UCSD-AML1 (cell line): Measurements from ENCODE around the gene HPCAL1.

ENCODE experiments used
- DNase-seq: peaks from one replicate; lab custom pipeline; 2025; ENCODE audit not compliant: unreplicated experiment; lab: John Stamatoyannopoulos, UW

HPCAL1 gene

GRCh38 chr2:10402653-10403215, 100.0 kb downstream of the HPCAL1 start:
- no peak for DNase-seq

GRCh38 chr2:10404324-10405143, 101.8 kb downstream of the HPCAL1 start:
- DNase-seq = no peak

GRCh38 chr2:10405448-10405847, 102.7 kb downstream of the HPCAL1 start:
- no peak for DNase-seq

GRCh38 chr2:10406016-10406415, 103.3 kb downstream of the HPCAL1 start:
- no peak for DNase-seq

- no peak for DNase-seq
These were observed 103.9 kb downstream of the HPCAL1 start for GRCh38 chr2:10406491-10407188.

DNA sequence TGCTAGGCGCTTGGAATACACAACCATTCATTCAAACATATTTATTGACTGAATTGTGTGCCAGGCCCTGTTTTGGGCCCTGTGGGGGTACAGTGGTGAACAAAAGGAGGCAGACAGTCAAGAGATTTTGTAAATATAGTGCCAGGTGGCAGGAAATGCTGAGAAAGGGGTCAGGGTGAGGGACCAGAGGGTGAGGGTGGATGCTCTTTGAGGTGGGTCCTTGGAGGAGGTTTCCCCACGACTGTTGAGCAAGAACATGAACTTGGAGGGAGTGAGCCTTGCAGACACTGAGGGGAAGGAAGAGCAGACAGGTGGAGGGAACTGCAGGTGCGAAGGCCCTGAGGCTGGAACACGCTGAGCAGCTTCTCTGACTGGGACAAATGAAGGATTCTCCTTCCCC, 104.7 kb downstream of the HPCAL1 start:
- DNase-seq = no peak

- peak; percentile 74 for DNase-seq
These were observed 105.3 kb downstream of the HPCAL1 start for GRCh38 chr2:10407841-10408648.

DNA sequence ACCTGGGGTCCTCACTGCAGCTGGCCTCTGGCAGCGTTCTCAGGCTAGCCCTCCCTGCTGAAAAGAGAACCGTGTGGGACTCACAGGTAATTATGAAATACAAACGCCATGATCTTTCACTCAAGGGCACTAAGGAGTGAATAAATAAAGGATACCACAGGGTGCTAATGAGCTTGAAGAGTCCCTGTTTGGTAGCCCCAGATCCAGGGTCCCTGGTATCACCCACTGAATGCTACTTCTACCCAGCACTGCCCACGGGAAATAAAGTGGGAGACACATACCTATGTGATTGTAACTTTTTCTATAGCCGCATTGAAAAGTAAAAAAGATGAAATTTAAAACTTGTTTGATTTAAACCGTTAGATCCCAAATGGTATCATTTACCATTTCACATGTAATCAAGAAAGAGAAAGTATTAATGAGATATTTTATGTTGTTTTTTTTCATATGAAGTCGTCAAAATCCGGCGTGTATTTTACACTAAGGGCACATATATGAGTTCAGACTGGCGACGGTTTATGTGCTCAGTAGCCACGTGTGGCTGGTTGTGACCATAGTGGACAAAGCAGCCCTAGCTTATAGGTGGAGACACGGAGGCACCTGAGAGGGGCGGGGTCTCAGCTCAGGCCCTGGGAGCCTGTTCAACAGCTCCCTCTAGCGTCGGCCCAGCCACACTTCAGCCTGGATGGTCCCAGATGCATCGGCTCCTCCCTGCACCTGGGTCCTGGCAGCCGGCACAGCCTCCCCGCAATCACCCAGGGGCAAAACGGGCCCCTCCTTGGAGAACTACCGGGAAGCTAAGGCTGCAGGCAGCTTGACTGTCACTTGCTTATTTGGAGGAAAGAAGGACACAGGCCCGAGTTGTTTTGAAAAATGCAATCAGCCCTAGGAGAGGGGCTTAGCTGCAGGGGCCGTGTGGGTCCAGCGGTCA, 106.2 kb downstream of the HPCAL1 start:
- DNase-seq = peak; percentile 77

DNA sequence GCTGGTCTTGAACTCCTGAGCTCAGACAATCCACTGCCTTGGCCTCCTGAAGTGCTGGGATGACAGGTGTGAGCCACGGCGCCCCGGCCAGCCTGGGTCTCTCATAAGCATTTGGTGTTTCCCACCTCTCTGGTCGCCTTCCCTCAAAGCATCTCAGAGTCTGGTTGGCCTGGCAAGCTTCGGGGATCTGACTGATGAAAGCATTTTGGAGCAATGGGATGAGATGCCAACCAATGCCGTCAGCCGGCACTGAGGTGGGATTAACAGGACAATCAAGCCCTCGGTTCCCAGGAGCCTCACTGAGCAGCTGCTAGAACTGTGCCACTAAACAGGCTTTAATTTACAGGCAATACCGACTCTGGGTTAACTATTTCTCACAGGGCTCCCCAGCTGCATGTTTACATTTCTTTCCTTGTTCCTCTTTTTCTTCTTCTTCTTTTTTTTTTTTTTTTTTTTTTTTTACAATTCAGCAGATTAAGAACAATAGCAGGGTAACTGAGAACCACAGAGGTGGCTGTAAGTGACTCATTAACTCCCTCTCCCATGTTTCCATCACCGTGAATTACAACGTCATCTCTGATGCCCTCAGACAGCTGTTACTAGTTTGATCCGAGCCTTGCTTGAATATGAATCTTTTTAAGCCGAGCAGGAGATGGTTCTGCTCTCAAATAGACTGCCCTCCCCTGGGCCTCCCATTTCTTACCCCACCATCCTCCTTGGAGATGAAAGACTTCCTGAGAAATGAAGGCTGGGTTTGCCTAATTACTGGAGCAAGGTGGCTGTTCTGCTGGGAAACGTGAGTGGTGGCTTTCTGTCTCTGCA, 107.5 kb downstream of the HPCAL1 start:
- DNase-seq = peak; percentile 34

DNA sequence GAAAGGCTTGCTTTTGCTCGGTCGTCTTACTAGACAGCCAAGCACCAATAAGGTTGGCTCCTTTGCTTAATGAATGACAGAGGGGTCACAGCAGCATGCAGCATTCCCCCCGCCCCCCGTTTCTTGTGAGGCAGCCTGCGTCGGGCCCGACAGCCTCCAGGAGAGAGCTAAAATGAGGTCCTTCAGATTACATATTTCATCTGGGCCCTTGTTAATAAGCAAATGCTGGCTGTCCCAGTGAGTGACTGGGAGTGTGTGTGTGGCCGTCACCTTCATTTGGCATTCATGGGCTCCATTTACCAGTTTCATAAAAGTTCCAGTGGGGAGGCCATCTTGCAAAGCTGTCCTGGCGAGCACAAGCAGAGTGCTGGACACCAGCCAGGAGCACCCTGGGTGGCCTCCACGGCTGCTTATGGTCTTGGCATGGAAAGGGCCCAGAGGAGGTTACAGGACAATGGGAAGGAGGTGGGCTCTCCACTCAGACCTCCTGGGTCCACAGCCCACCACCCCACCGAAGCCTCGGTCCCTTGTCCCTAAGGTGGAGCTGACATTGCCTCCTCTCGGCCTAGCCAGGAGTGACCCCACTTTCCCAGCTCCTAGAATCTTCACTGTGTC, 108.2 kb downstream of the HPCAL1 start:
- no peak for DNase-seq

GRCh38 chr2:10411557-10411956, 108.9 kb downstream of the HPCAL1 start:
- DNase-seq = no peak

DNA sequence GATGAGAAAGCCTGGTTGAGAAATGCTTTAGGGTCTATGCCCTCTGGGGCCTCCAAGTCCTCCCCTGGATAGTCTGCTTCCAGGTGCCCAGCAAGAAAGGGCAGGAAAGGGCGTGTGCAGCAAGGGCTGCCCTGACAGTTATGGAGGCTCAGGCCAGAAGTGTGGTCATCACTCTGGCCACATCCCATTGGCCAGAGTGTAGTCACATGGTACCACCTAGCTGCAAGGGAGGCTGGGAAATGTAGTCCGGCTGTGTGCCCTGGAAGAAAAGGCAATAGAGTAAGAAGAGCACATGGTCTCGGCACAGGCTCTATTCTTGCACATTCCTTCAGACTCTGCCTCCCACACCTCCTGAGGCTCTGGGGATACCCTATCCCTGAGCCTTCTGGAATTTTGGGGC, 109.7 kb downstream of the HPCAL1 start:
- no peak for DNase-seq

DNA sequence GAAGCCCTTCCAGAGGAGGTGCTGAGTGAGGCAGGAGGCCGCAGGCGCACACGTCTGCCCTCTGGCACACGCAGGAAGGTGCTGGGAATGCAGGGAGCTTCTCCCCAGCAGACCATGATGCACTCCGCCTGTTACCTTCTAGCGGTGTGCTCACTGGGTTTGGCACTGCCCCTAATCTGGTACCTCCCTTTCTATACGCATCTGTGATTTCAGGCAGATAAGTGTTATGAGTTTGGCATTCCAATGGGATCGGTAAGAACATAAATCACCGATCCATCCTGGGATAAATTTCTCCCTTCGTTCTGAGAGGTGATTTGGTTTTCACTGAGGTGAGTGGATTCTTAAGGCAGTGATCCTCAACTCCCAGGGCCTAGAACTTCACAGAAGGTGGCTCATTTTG, 110.8 kb downstream of the HPCAL1 start:
- DNase-seq = no peak

GRCh38 chr2:10413991-10414451, 111.3 kb downstream of the HPCAL1 start:
- no peak for DNase-seq

- DNase-seq = no peak
These were observed 111.9 kb downstream of the HPCAL1 start for GRCh38 chr2:10414591-10414990.

GRCh38 chr2:10415048-10415447, 112.3 kb downstream of the HPCAL1 start:
- no peak for DNase-seq

- no peak for DNase-seq
These were observed 112.9 kb downstream of the HPCAL1 start for GRCh38 chr2:10415640-10416039.

GRCh38 chr2:10417551-10418335, 115.0 kb downstream of the HPCAL1 start:
- no peak for DNase-seq
